GM23338 (cell line): ENCODE results near the gene WNT5A. TPM values are rescaled to one million over a fixed set of nuclear protein-coding genes. Genes with fewer than 3 reads are reported as not detected.

Experiments
- ATAC-seq: fragments of 200-7000 bp; cut with Tn5 transposase; 3 replicates; pipeline ENCODE4 v1.9.1; 2020
- DNase-seq: peaks from one replicate; pipeline ENCODE4 v3.0.0-alpha.2; 2015; ENCODE audit warnings: low spot score
- H2AFZ ChIP-seq: fragments of 200-600 bp; sonication (generic); 2 replicates; pipeline ENCODE4 v1.8.0; 2016; ENCODE audit warnings: antibody characterized with exemption, mild to moderate bottlenecking, moderate library complexity
- H3F3A ChIP-seq: fragments of 200-600 bp; sonication (generic); replicated peaks from 2 replicates; pipeline ENCODE4 v1.8.0; 2017; ENCODE audit warnings: antibody characterized with exemption, mixed run types, low read depth
- H3K27ac ChIP-seq: fragments of 200-600 bp; sonication (generic); 2 replicates; pipeline ENCODE4 v1.6.1; 2016; ENCODE audit warnings: low read depth
- H3K27me3 ChIP-seq: fragments of 200-600 bp; sonication (generic); 2 replicates; pipeline ENCODE4 v1.8.0; 2016; ENCODE audit warnings: mild to moderate bottlenecking, mixed run types, moderate library complexity; ENCODE audit not compliant: insufficient read depth
- H3K36me3 ChIP-seq: fragments of 200-600 bp; sonication (generic); 2 replicates; pipeline ENCODE4 v1.8.0; 2016; ENCODE audit warnings: mild to moderate bottlenecking; ENCODE audit not compliant: insufficient read depth
- H3K4me1 ChIP-seq: fragments of 200-600 bp; sonication (generic); 2 replicates; pipeline ENCODE4 v1.8.0; 2016; ENCODE audit warnings: mild to moderate bottlenecking, moderate library complexity; ENCODE audit not compliant: insufficient read depth
- H3K4me2 ChIP-seq: fragments of 200-600 bp; sonication (generic); 2 replicates; pipeline ENCODE4 v1.7.1; 2017; ENCODE audit warnings: mixed run types
- H3K4me3 ChIP-seq: fragments of 200-600 bp; sonication (generic); 2 replicates; pipeline ENCODE4 v1.6.1; 2016; ENCODE audit warnings: mixed run types
- H3K79me2 ChIP-seq: fragments of 200-600 bp; sonication (generic); replicated peaks from 2 replicates; pipeline ENCODE4 v1.8.0; 2017; ENCODE audit warnings: mild to moderate bottlenecking; ENCODE audit not compliant: insufficient read depth
- H3K9me2 ChIP-seq: fragments of 200-600 bp; sonication (generic); 2 replicates; pipeline ENCODE4 v1.8.0; 2017; ENCODE audit not compliant: insufficient read depth
- H4K20me1 ChIP-seq: fragments of 200-600 bp; sonication (generic); replicated peaks from 2 replicates; pipeline ENCODE4 v1.8.0; 2017; ENCODE audit warnings: mild to moderate bottlenecking; ENCODE audit not compliant: insufficient read depth
- H3K27ac Mint-ChIP-seq: 2 replicates; pipeline ENCODE4 v1.8.0; 2020; ENCODE audit warnings: inconsistent platforms, mild to moderate bottlenecking, moderate library complexity, mixed read lengths
- H3K27me3 Mint-ChIP-seq: 3 replicates; pipeline ENCODE4 v1.8.0; 2022; ENCODE audit warnings: low read depth, mild to moderate bottlenecking, moderate library complexity, mixed read lengths, inconsistent platforms; ENCODE audit not compliant: insufficient read depth, poor library complexity
- H3K36me3 Mint-ChIP-seq: 3 replicates; pipeline ENCODE4 v1.8.0; 2021; ENCODE audit warnings: low read depth, mild to moderate bottlenecking, inconsistent platforms, moderate library complexity, mixed read lengths
- H3K4me1 Mint-ChIP-seq: 3 replicates; pipeline ENCODE4 v1.8.0; 2020; ENCODE audit warnings: mild to moderate bottlenecking, inconsistent platforms, mixed read lengths
- H3K4me3 Mint-ChIP-seq: 3 replicates; pipeline ENCODE4 v1.8.0; 2021; ENCODE audit warnings: moderate library complexity, mild to moderate bottlenecking, inconsistent platforms, mixed read lengths
- H3K9me3 Mint-ChIP-seq: 3 replicates; pipeline ENCODE4 v1.8.0; 2020; ENCODE audit warnings: moderate library complexity, mild to moderate bottlenecking, inconsistent platforms, mixed read lengths
- CTCF ChIP-seq, 2 experiments: fragments of 200-600 bp in 1 of 2; sonication (generic) in 1 of 2; conservative IDR thresholded peaks; 2 replicates each; pipeline versions ENCODE4 v1.5.1 to v1.6.1; 2016 to 2017; ENCODE audit warnings: antibody characterized with exemption in 2 of 2, low read depth in 2 of 2, mild to moderate bottlenecking in 2 of 2, moderate library complexity in 1 of 2
- ETS1 ChIP-seq: IDR thresholded peaks from 2 replicates; pipeline ENCODE4 v1.6.1; 2016; ENCODE audit warnings: antibody characterized with exemption
- EZH2 ChIP-seq: fragments of 200-600 bp; sonication (generic); IDR thresholded peaks from one replicate; pipeline ENCODE4 v1.8.0; 2017; ENCODE audit warnings: antibody characterized with exemption, mild to moderate bottlenecking, low read depth; ENCODE audit not compliant: unreplicated experiment
- EZH2phosphoT487 ChIP-seq: fragments of 200-600 bp; sonication (generic); IDR thresholded peaks from one replicate; pipeline ENCODE4 v1.8.1; 2018; ENCODE audit warnings: antibody characterized with exemption; ENCODE audit not compliant: unreplicated experiment
- JUNB ChIP-seq: IDR thresholded peaks from one replicate; pipeline ENCODE4 v1.6.1; 2016; ENCODE audit warnings: antibody characterized with exemption; ENCODE audit not compliant: unreplicated experiment
- NANOG ChIP-seq: IDR thresholded peaks from 2 replicates; pipeline ENCODE4 v1.6.1; 2016; ENCODE audit warnings: antibody characterized with exemption, borderline replicate concordance
- POLR2AphosphoS5 ChIP-seq: IDR thresholded peaks from 2 replicates; pipeline ENCODE4 v1.6.1; 2016; ENCODE audit warnings: antibody characterized with exemption, low read depth
- REST ChIP-seq: IDR thresholded peaks from one replicate; pipeline ENCODE4 v1.6.1; 2018; ENCODE audit warnings: antibody characterized with exemption; ENCODE audit not compliant: unreplicated experiment
- STAT1 ChIP-seq: IDR thresholded peaks from one replicate; pipeline ENCODE4 v1.6.1; 2016; ENCODE audit warnings: antibody characterized with exemption; ENCODE audit not compliant: unreplicated experiment
- ZNF114 ChIP-seq: fragments of 250-450 bp; sonication (Bioruptor Pico); IDR thresholded peaks from 2 replicates; pipeline ENCODE4 v1.5.0; 2020; ENCODE audit warnings: mild to moderate bottlenecking, moderate library complexity
- ZNF331 ChIP-seq: fragments of 250-450 bp; sonication (Bioruptor Pico); IDR thresholded peaks from 2 replicates; pipeline ENCODE4 v1.5.0; 2020; ENCODE audit warnings: low read depth, mild to moderate bottlenecking, moderate library complexity
- polyA plus RNA-seq: library from polyadenylated mRNA; unstranded; fragments of >200 nt; fragmentation: Nextera tagmentation; extraction: Ambion mirVana; gene quantifications from 2 replicates; pipeline ENCODE4 v1.2.1, GENCODE V29; 2016
- total RNA-seq: library from RNA; depleted of rRNA; stranded (reverse); fragments of >200 nt; shearing (Covaris generic); gene quantifications from 2 replicates; pipeline ENCODE4 v1.2.3, GENCODE V29; 2014

WNT5A gene
- total and polyA plus RNA-seq, 2 experiments from 2014 or later = 0.53 to 4.0 TPM

- Histone ChIP-seq H3K79me2 (no peaks in the 10 kb centered on the region), H3K36me3 (no peaks in the 10 kb centered on the region), H3K4me2 (no peak overlapping the region), H4K20me1 (no peaks in the 10 kb centered on the region), H3K4me1 (peaks cover 14% of the 10 kb centered on the region), H2AFZ (no peak overlapping the region), H3K27me3 (peaks cover 4% of the 10 kb centered on the region; the same call in 1 of the 2 replicates), H3F3A (no peaks in the 10 kb centered on the region), H3K4me3 (no peak overlapping the region), H3K9me2 (no peaks in the 10 kb centered on the region), H3K27ac (no peak overlapping the region)
- TF ChIP-seq ZNF114 (CRISPR knock-in tag) = no peak
- TF ChIP-seq EZH2phosphoT487 = no peak
- TF ChIP-seq NANOG = no peak
- TF ChIP-seq REST = no peak
- TF ChIP-seq CTCF (conservative IDR thresholded peaks at IDR 0.05; ENCODE audit: low read depth in 2 of 2) = no peak
- TF ChIP-seq JUNB = no peak
- no peak for TF ChIP-seq EZH2
- TF ChIP-seq STAT1 = no peak
- no peak for TF ChIP-seq ETS1
- TF ChIP-seq POLR2AphosphoS5 = no peak
- Mint-ChIP-seq H3K27ac (no peak overlapping the region), H3K36me3 (no peaks in the 10 kb centered on the region), H3K9me3 (peaks cover under 1% of the 10 kb centered on the region; the same call in 1 of the 3 replicates), H3K4me1 (peaks cover 11% of the 10 kb centered on the region), H3K4me3 (no peak overlapping the region), H3K27me3 (peaks cover under 1% of the 10 kb centered on the region)
- ATAC-seq = no peak
- DNase-seq = no peak
Measured at GRCh38 chr3:55467099-55467498, 20.0 kb downstream of the WNT5A start.

- Histone ChIP-seq H3K36me3 (no peaks in the 10 kb centered on the region), H3K27me3 (no peaks in the 10 kb centered on the region), H3K79me2 (no peaks in the 10 kb centered on the region), H3K4me3 (no peak overlapping the region), H3K4me2 (no peak overlapping the region), H3K27ac (no peak overlapping the region), H3F3A (no peaks in the 10 kb centered on the region), H2AFZ (no peak overlapping the region), H3K9me2 (no peaks in the 10 kb centered on the region), H3K4me1 (peaks cover 14% of the 10 kb centered on the region), H4K20me1 (no peaks in the 10 kb centered on the region)
- ATAC-seq (no peak), DNase-seq (no peak)
- peaks cover 11% of the 10 kb centered on the region for H3K4me1 Mint-ChIP-seq
- H3K27me3 Mint-ChIP-seq = no peaks in the 10 kb centered on the region
- H3K36me3 Mint-ChIP-seq = no peaks in the 10 kb centered on the region
- H3K27ac Mint-ChIP-seq = no peak overlapping the region
- H3K9me3 Mint-ChIP-seq = 0 out of 3 replicates have a peak, but pooled peaks cover 2% of the 10 kb centered on the region
- H3K4me3 Mint-ChIP-seq = no peak overlapping the region
- TF ChIP-seq NANOG (no peak), ZNF331 (CRISPR knock-in tag) (no peak)
Measured at GRCh38 chr3:55466526-55466925, 20.6 kb downstream of the WNT5A start.
